ENCODE results near the gene SMAD6.
A peak's percentile ranks its signal among the peaks of the same experiment; 100 is the strongest.

SMAD6 gene

DNA sequence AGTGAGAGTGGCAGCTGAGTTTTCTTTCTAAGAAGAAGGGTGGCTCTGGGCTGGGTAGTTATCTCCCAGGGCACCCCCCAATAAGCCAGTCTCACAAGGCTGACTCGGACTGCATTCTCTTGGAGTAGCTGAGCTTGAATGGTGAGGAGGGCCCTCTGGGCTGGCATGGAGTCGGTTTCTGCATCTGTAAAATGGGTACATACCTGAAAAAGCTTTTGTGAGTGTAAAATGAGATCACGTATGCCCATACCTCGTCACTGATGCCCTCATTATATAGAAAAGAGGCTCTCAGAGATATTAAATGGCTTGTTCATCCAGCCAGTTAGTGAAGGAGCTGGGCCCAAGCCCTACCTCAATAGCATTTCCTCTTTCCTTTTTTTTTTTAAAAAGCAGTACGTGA is 41.2 kb downstream of the SMAD6 start:
- Histone ChIP-seq H3K79me1 (ENCODE audit: low read length) (peaks cover 49% of the 10 kb centered on the region), H2BK120ac (ENCODE audit: low read depth, low read length) (no peak overlapping the region), H3K4me2 (ENCODE audit: low read length) (no peak overlapping the region), H3K27me3 (ENCODE audit: insufficient read depth, low read length, poor library complexity) (no peaks in the 10 kb centered on the region), H2BK5ac (ENCODE audit: low read length) (no peak overlapping the region), H4K5ac (ENCODE audit: low read length) (no peak overlapping the region), H2AK5ac (ENCODE audit: low read length) (no peak overlapping the region), H3K27ac (ENCODE audit: low read depth, low read length) (no peak overlapping the region), H3K23ac (ENCODE audit: low read length) (no peak overlapping the region), H4K8ac (ENCODE audit: low read depth, low read length) (no peak overlapping the region), H3K18ac (ENCODE audit: low read length) (no peak overlapping the region), H3K4ac (ENCODE audit: low read depth, low read length) (no peak overlapping the region), H3K9ac (ENCODE audit: low read length) (no peak overlapping the region), H2BK15ac (replicated peaks; ENCODE audit: low read depth) (no peak overlapping the region), H3K56ac (ENCODE audit: low read length) (no peak overlapping the region), H3K36me3 (ENCODE audit: control insufficient read depth, insufficient read depth, low read length) (peaks cover 7% of the 10 kb centered on the region), H3K4me3 (ENCODE audit: low read length) (no peak overlapping the region), H3K79me2 (ENCODE audit: control insufficient read depth, insufficient read depth, low read length) (peaks cover 69% of the 10 kb centered on the region), H3K4me1 (ENCODE audit: control insufficient read depth, low read depth, low read length) (peaks cover 26% of the 10 kb centered on the region)
- no CpG with 5 or more reads among the region's 5 CpGs for WGBS (ENCODE audit: extremely low coverage, insufficient coverage, low lambda C conversion rate)
- no peak for DNase-seq

GRCh38 chr15:66743703-66744536 is 41.9 kb downstream of the SMAD6 start:
- Histone ChIP-seq H3K4ac (ENCODE audit: low read depth, low read length) (no peak overlapping the region), H4K5ac (ENCODE audit: low read length) (no peak overlapping the region), H3K9ac (ENCODE audit: low read length) (no peak overlapping the region), H2BK5ac (ENCODE audit: low read length) (no peak overlapping the region), H3K4me2 (ENCODE audit: low read length) (no peak overlapping the region), H3K27me3 (ENCODE audit: insufficient read depth, low read length, poor library complexity) (no peaks in the 10 kb centered on the region), H2AK5ac (ENCODE audit: low read length) (no peak overlapping the region), H4K8ac (ENCODE audit: low read depth, low read length) (no peak overlapping the region), H3K56ac (ENCODE audit: low read length) (peak overlapping the region; percentile 12), H3K79me1 (ENCODE audit: low read length) (peaks cover 52% of the 10 kb centered on the region), H3K27ac (ENCODE audit: low read depth, low read length) (no peak overlapping the region), H2BK120ac (ENCODE audit: low read depth, low read length) (no peak overlapping the region), H2BK15ac (replicated peaks; ENCODE audit: low read depth) (no peak overlapping the region), H3K23ac (ENCODE audit: low read length) (no peak overlapping the region), H3K18ac (ENCODE audit: low read length) (no peak overlapping the region), H3K4me1 (ENCODE audit: control insufficient read depth, low read depth, low read length) (peaks cover 26% of the 10 kb centered on the region), H3K79me2 (ENCODE audit: control insufficient read depth, insufficient read depth, low read length) (peaks cover 68% of the 10 kb centered on the region), H3K4me3 (ENCODE audit: low read length) (no peak overlapping the region), H3K36me3 (ENCODE audit: control insufficient read depth, insufficient read depth, low read length) (peaks cover 7% of the 10 kb centered on the region)
- no CpG with 5 or more reads among the region's 15 CpGs for WGBS (ENCODE audit: extremely low coverage, insufficient coverage, low lambda C conversion rate)
- DNase-seq: no peak

DNA sequence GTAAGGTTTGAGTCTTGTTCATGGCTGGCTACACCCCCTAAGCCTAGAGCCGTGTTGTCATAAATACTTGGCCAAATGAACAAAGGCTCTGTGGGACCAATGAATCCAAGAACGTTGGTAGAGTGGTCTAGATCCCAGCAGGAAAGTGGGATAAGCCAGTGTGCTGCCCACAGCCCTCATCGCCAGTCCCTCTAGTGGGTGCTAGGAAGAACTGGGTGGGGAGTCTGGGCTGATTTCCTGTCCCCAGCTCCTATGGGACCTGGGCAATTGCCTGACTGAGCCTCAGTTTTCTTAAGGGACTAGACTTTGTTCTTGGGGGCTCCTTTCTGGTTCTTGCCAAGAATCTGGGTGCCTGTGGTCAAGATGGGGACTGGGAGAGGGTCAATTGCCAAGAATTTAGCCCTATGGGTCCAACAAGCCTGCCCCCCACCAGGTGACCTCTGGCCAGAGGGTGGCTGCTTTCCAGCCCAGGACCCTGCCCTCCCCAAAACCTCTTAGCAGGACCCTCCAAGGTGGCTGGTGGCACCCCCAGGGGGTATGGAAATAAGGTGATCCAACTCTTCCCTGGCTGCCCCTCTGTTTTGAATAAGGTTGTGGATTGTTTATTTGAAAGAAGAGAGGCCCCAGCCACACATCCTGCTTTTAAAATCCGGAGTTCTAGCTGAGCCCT is 42.7 kb downstream of the SMAD6 start:
- DNase-seq: no peak
- H3K4me1 ChIP-seq (ENCODE audit: control insufficient read depth, low read depth, low read length): peaks cover 28% of the 10 kb centered on the region
- no peak overlapping the region for H3K27ac ChIP-seq (ENCODE audit: low read depth, low read length)
- peaks cover 73% of the 10 kb centered on the region for H3K79me2 ChIP-seq (ENCODE audit: control insufficient read depth, insufficient read depth, low read length)
- H3K56ac ChIP-seq (ENCODE audit: low read length): peak overlapping the region; percentile 27
- H4K8ac ChIP-seq (ENCODE audit: low read depth, low read length): no peak overlapping the region
- no CpG with 5 or more reads among the region's 4 CpGs for WGBS (ENCODE audit: extremely low coverage, insufficient coverage, low lambda C conversion rate)
- H4K5ac ChIP-seq (ENCODE audit: low read length): no peak overlapping the region
- peaks cover 56% of the 10 kb centered on the region for H3K79me1 ChIP-seq (ENCODE audit: low read length)
- H3K23ac ChIP-seq (ENCODE audit: low read length): no peak overlapping the region
- H3K36me3 ChIP-seq (ENCODE audit: control insufficient read depth, insufficient read depth, low read length): peaks cover 7% of the 10 kb centered on the region
- H2BK5ac ChIP-seq (ENCODE audit: low read length): no peak overlapping the region
- H2BK120ac ChIP-seq (ENCODE audit: low read depth, low read length): no peak overlapping the region
- H3K4me2 ChIP-seq (ENCODE audit: low read length): no peak overlapping the region
- H2BK15ac ChIP-seq (replicated peaks; ENCODE audit: low read depth): no peak overlapping the region
- H2AK5ac ChIP-seq (ENCODE audit: low read length): no peak overlapping the region
- no peak overlapping the region for H3K9ac ChIP-seq (ENCODE audit: low read length)
- no peak overlapping the region for H3K18ac ChIP-seq (ENCODE audit: low read length)
- H3K27me3 ChIP-seq (ENCODE audit: insufficient read depth, low read length, poor library complexity): no peaks in the 10 kb centered on the region
- H3K4me3 ChIP-seq (ENCODE audit: low read length): no peak overlapping the region
- H3K4ac ChIP-seq (ENCODE audit: low read depth, low read length): no peak overlapping the region

DNA sequence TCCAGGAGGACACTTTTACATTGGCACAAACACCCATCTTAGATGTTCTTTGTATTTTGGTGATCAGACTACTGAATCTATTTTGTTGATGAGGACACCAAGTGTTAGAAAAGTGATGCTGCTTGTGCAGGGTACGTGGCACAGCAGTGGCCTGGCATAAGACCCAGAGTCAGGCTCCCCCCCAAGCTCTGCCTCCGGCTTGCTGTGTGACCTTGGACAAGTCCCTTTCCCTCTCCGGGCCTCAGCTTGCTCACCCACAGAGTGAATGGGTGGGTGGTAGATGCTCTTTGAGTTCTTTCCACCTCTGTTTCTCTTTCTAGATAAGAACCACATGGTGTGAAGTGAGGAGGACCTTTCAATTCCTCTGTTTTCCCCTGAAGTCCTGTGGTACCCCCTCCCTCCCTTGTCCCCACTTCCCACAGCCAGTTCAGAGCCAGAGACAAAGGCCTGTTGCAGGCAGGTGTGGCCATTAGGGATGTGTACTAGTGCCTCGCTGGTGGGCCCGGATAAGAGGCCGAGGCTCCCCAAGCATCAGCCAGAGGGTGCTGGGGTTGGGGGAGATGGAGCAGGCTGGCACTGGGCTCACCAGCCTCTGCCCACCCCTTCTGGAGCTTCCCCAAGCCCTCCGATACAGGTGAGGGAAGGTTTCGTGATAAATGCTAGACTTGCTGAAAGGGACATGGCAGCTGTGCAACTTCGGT is 43.6 kb downstream of the SMAD6 start:
- Histone ChIP-seq H2BK15ac (replicated peaks; ENCODE audit: low read depth) (no peak overlapping the region), H3K4me3 (ENCODE audit: low read length) (no peak overlapping the region), H3K56ac (ENCODE audit: low read length) (peak overlapping the region; percentile 37), H3K27ac (ENCODE audit: low read depth, low read length) (no peak overlapping the region), H4K8ac (ENCODE audit: low read depth, low read length) (no peak overlapping the region), H2BK120ac (ENCODE audit: low read depth, low read length) (no peak overlapping the region), H3K9ac (ENCODE audit: low read length) (no peak overlapping the region), H3K4me2 (ENCODE audit: low read length) (no peak overlapping the region), H3K23ac (ENCODE audit: low read length) (peak overlapping the region; percentile 73), H3K4me1 (ENCODE audit: control insufficient read depth, low read depth, low read length) (peaks cover 28% of the 10 kb centered on the region), H3K79me2 (ENCODE audit: control insufficient read depth, insufficient read depth, low read length) (peaks cover 71% of the 10 kb centered on the region), H3K27me3 (ENCODE audit: insufficient read depth, low read length, poor library complexity) (no peaks in the 10 kb centered on the region), H4K5ac (ENCODE audit: low read length) (no peak overlapping the region), H2BK5ac (ENCODE audit: low read length) (peak overlapping the region; percentile 14), H3K79me1 (ENCODE audit: low read length) (peaks cover 54% of the 10 kb centered on the region), H3K18ac (ENCODE audit: low read length) (no peak overlapping the region), H3K36me3 (ENCODE audit: control insufficient read depth, insufficient read depth, low read length) (peaks cover 4% of the 10 kb centered on the region), H3K4ac (ENCODE audit: low read depth, low read length) (no peak overlapping the region), H2AK5ac (ENCODE audit: low read length) (no peak overlapping the region)
- WGBS (ENCODE audit: extremely low coverage, insufficient coverage, low lambda C conversion rate): no CpG with 5 or more reads among the region's 9 CpGs
- DNase-seq: no peak

GRCh38 chr15:66746231-66746605 is 44.2 kb downstream of the SMAD6 start:
- Histone ChIP-seq H3K36me3 (ENCODE audit: control insufficient read depth, insufficient read depth, low read length) (peaks cover 5% of the 10 kb centered on the region), H3K23ac (ENCODE audit: low read length) (no peak overlapping the region), H3K27ac (ENCODE audit: low read depth, low read length) (no peak overlapping the region), H3K4me1 (ENCODE audit: control insufficient read depth, low read depth, low read length) (peaks cover 28% of the 10 kb centered on the region), H3K79me1 (ENCODE audit: low read length) (peaks cover 57% of the 10 kb centered on the region), H3K4ac (ENCODE audit: low read depth, low read length) (no peak overlapping the region), H2BK120ac (ENCODE audit: low read depth, low read length) (no peak overlapping the region), H2BK15ac (replicated peaks; ENCODE audit: low read depth) (no peak overlapping the region), H4K8ac (ENCODE audit: low read depth, low read length) (no peak overlapping the region), H3K56ac (ENCODE audit: low read length) (peak overlapping the region; percentile 59), H2BK5ac (ENCODE audit: low read length) (no peak overlapping the region), H4K5ac (ENCODE audit: low read length) (no peak overlapping the region), H3K18ac (ENCODE audit: low read length) (no peak overlapping the region), H3K9ac (ENCODE audit: low read length) (no peak overlapping the region), H2AK5ac (ENCODE audit: low read length) (no peak overlapping the region), H3K4me3 (ENCODE audit: low read length) (no peak overlapping the region), H3K27me3 (ENCODE audit: insufficient read depth, low read length, poor library complexity) (no peaks in the 10 kb centered on the region), H3K4me2 (ENCODE audit: low read length) (no peak overlapping the region), H3K79me2 (ENCODE audit: control insufficient read depth, insufficient read depth, low read length) (peaks cover 68% of the 10 kb centered on the region)
- whole genome bisulfite sequencing (ENCODE audit: extremely low coverage, insufficient coverage, low lambda C conversion rate): no CpG with 5 or more reads among the region's 5 CpGs
- no peak for DNase-seq
